PC-9 (cell line): ENCODE measurements around the gene RGS9. TPM values are rescaled to one million over a fixed set of nuclear protein-coding genes. Genes with fewer than 3 reads are reported as not detected.

ENCODE experiments used
- BruUV-seq: library from RNA; stranded (reverse); fragments of 400-500 nt; replicated peaks from 2 replicates; lab custom pipeline; 2021; lab: Mats Ljungman, UMichigan
- CTCF ChIA-PET: fragments of 300-600 bp; sonication (Branson Sonifier 250); formaldehyde crosslinking; loops from one replicate; lab custom pipeline; 2022; ENCODE audit warnings: antibody characterized with exemption; lab: Charles Lee
- POLR2A ChIA-PET: fragments of 300-600 bp; sonication (Branson Sonifier 250); formaldehyde crosslinking; loops from one replicate; lab custom pipeline; 2022; ENCODE audit warnings: antibody characterized with exemption; ENCODE audit not compliant: unreplicated experiment; lab: Charles Lee
- DNase-seq, 2 experiments: peaks; one replicate each; pipeline versions ENCODE4 v3.0.0 to v3.0.0-alpha.2; 2015 to 2022; ENCODE audit warnings: mixed read lengths in 1 of 2
- H2AFZ ChIP-seq: fragments of 200-600 bp; sonication (generic); 2 replicates; pipeline ENCODE4 v1.8.1; 2017; ENCODE audit warnings: antibody characterized with exemption
- H3F3A ChIP-seq: fragments of 200-600 bp; sonication (generic); 2 replicates; pipeline ENCODE4 v1.8.1; 2017; ENCODE audit warnings: antibody characterized with exemption, mild to moderate bottlenecking, low read depth; ENCODE audit not compliant: insufficient read depth
- H3K27ac ChIP-seq: fragments of 200-600 bp; sonication (generic); 2 replicates; pipeline ENCODE4 v1.6.1; 2016; ENCODE audit warnings: mixed run types
- H3K27me3 ChIP-seq: fragments of 200-600 bp; sonication (generic); 2 replicates; pipeline ENCODE4 v1.6.1; 2016; ENCODE audit warnings: low read depth, mixed run types; ENCODE audit not compliant: insufficient read depth
- H3K36me3 ChIP-seq: fragments of 200-600 bp; sonication (generic); 2 replicates; pipeline ENCODE4 v1.6.1; 2016; ENCODE audit warnings: low read depth, mixed run types
- H3K4me1 ChIP-seq: fragments of 200-600 bp; sonication (generic); replicated peaks from 2 replicates; pipeline ENCODE4 v1.6.1; 2016; ENCODE audit warnings: mixed run types; ENCODE audit not compliant: insufficient read depth
- H3K4me2 ChIP-seq: fragments of 200-600 bp; sonication (generic); 2 replicates; pipeline ENCODE4 v1.6.1; 2017; ENCODE audit warnings: mixed run types
- H3K4me3 ChIP-seq: fragments of 200-600 bp; sonication (generic); 2 replicates; pipeline ENCODE4 v1.6.1; 2016; ENCODE audit warnings: mixed run types
- H3K79me2 ChIP-seq: fragments of 200-600 bp; sonication (generic); 2 replicates; pipeline ENCODE4 v1.6.1; 2017; ENCODE audit warnings: low read depth, mixed run types
- H3K9me2 ChIP-seq: fragments of 200-600 bp; sonication (generic); 2 replicates; pipeline ENCODE4 v1.8.1; 2017; ENCODE audit warnings: mild to moderate bottlenecking; ENCODE audit not compliant: insufficient read depth
- H3K9me3 ChIP-seq: fragments of 200-600 bp; sonication (generic); 2 replicates; pipeline ENCODE4 v1.8.1; 2016; ENCODE audit warnings: low read depth; ENCODE audit not compliant: insufficient read depth
- H4K20me1 ChIP-seq: fragments of 200-600 bp; sonication (generic); 2 replicates; pipeline ENCODE4 v1.8.1; 2017; ENCODE audit not compliant: insufficient read depth
- EZH2 ChIP-seq: fragments of 200-600 bp; sonication (generic); IDR thresholded peaks from 2 replicates; pipeline ENCODE4 v1.8.0; 2017; ENCODE audit warnings: antibody characterized with exemption, low read depth
- intact Hi-C: fragments of 100-400 bp; cut with micrococcal nuclease; formaldehyde crosslinking; loops from one replicate; pipeline ENCODE4 v1.10.0; 2022; ENCODE audit not compliant: unreplicated experiment
- total RNA-seq: library from RNA; stranded (reverse); gene quantifications from 2 replicates; pipeline ENCODE4 v1.2.3, GENCODE V29; 2021
- TF ChIP-seq, protein P1 (sequence below): fragments of 200-600 bp; sonication (generic); conservative IDR thresholded peaks from 2 replicates; pipeline ENCODE4 v1.6.1; 2017; ENCODE audit warnings: mixed run types, antibody characterized with exemption, mild to moderate bottlenecking, moderate library complexity

RGS9 gene
- total RNA-seq, 1 experiment from 2014 or later = 6.1 TPM

DNA sequence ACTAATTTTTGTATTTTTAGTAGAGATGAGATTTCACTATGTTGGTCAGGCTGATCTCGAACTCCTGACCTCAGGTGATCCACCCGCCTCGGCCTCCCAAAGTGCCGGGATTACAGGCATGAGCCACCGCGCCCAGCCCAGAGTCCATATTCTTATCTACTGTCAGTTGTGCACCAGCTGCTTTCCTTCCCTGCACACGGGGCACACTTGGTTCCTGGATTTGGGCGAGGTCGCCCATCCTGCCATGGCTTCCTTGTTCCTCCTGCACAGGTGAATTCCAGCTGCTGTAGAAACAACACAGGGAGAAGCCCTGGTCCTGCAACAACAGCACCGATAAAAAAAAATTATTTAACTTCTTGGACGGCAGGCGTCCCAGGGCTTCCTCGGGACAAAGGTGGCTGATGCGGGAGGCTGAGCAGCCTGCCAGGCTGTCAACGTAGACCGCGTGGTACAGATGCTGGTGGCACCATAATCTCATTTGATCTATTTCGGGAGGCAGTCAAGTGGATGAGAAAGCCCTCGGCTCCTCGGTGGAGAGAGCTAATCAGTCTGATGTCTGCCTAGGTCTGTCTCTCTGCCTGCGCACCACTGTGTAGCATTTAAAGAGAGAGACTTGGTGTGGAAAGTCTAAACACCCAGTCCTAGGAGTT, 19.1 kb downstream of the RGS9 start:
- Histone ChIP-seq H3K4me2 (no peak overlapping the region), H2AFZ (no peak overlapping the region), H3F3A (no peaks in the 10 kb centered on the region), H3K4me3 (no peak overlapping the region), H3K27ac (no peak overlapping the region), H3K9me3 (no peaks in the 10 kb centered on the region), H3K36me3 (no peaks in the 10 kb centered on the region), H3K79me2 (no peaks in the 10 kb centered on the region), H4K20me1 (no peaks in the 10 kb centered on the region), H3K27me3 (no peaks in the 10 kb centered on the region; the same call in 1 of the 2 replicates), H3K9me2 (no peaks in the 10 kb centered on the region), H3K4me1 (no peaks in the 10 kb centered on the region)
- TF ChIP-seq, protein P1, sequence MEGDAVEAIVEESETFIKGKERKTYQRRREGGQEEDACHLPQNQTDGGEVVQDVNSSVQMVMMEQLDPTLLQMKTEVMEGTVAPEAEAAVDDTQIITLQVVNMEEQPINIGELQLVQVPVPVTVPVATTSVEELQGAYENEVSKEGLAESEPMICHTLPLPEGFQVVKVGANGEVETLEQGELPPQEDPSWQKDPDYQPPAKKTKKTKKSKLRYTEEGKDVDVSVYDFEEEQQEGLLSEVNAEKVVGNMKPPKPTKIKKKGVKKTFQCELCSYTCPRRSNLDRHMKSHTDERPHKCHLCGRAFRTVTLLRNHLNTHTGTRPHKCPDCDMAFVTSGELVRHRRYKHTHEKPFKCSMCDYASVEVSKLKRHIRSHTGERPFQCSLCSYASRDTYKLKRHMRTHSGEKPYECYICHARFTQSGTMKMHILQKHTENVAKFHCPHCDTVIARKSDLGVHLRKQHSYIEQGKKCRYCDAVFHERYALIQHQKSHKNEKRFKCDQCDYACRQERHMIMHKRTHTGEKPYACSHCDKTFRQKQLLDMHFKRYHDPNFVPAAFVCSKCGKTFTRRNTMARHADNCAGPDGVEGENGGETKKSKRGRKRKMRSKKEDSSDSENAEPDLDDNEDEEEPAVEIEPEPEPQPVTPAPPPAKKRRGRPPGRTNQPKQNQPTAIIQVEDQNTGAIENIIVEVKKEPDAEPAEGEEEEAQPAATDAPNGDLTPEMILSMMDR = no peak
- no peak for TF ChIP-seq EZH2
- CTCF ChIA-PET = no interaction called here
- DNase-seq = no peak
- POLR2A ChIA-PET = no interaction called here
- BruUV-seq = no TSS peak
- intact Hi-C loops = no loop called here

DNA sequence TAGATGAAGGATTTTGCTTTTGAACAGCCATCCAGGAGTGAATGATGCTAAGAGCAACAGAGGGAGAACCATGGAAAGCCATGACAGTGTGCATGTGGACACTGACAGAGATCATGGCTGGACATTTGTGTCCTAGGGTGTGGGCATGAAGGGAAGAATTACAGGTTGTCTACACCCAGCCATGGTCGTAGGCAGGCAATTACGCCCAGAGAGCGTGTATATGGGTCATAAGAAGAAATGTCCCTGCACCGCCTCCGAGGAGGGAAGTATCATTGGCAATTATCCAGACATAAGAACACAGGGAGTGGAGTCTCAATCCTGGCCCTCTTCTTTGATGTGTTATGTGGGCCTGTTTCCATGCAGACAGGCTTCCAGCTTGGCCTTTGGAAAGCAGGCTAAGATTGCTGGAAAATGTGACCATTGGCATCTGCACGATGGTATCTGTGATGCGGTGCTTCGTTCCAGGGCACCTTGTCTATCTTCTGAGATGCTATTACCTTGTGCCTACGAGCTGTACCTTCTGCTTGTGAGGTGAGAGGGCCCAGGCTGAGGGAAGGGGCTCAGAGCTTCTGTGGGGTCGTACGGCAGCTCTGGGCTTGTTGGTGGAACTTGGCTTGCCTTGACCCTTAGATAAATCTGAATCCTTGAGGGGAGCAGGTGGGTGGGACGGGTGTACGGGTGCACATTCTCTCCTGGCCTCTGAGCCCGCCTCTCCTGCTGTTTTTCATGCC, 19.8 kb downstream of the RGS9 start:
- H3K79me2 ChIP-seq = no peaks in the 10 kb centered on the region
- DNase-seq = no peak
- H3F3A ChIP-seq = no peaks in the 10 kb centered on the region
- H3K36me3 ChIP-seq = no peaks in the 10 kb centered on the region
- H3K27me3 ChIP-seq = no peaks in the 10 kb centered on the region; the same call in 1 of the 2 replicates
- no peaks in the 10 kb centered on the region for H3K9me3 ChIP-seq
- no peak overlapping the region for H3K4me2 ChIP-seq
- H3K4me1 ChIP-seq = no peaks in the 10 kb centered on the region
- POLR2A ChIA-PET = no interaction called here
- intact Hi-C loops = no loop called here
- H3K4me3 ChIP-seq = no peak overlapping the region
- TF ChIP-seq, protein P1 = no peak
- TF ChIP-seq EZH2 = no peak
- no peak overlapping the region for H3K27ac ChIP-seq
- no peaks in the 10 kb centered on the region for H3K9me2 ChIP-seq
- no peak overlapping the region for H2AFZ ChIP-seq
- no TSS peak for BruUV-seq
- H4K20me1 ChIP-seq = no peaks in the 10 kb centered on the region
- CTCF ChIA-PET = no interaction called here

- Histone ChIP-seq H3K27ac (no peak overlapping the region), H3K27me3 (no peaks in the 10 kb centered on the region; the same call in 1 of the 2 replicates), H4K20me1 (no peaks in the 10 kb centered on the region), H3K9me3 (no peaks in the 10 kb centered on the region), H3K4me2 (no peak overlapping the region), H3K4me1 (no peaks in the 10 kb centered on the region), H3K4me3 (no peak overlapping the region), H2AFZ (no peak overlapping the region), H3F3A (no peaks in the 10 kb centered on the region), H3K36me3 (no peaks in the 10 kb centered on the region), H3K9me2 (no peaks in the 10 kb centered on the region), H3K79me2 (no peaks in the 10 kb centered on the region)
- intact Hi-C loops = no loop called here
- BruUV-seq = no TSS peak
- TF ChIP-seq, protein P1 = no peak
- no peak for TF ChIP-seq EZH2
- CTCF ChIA-PET = no interaction called here
- POLR2A ChIA-PET = no interaction called here
- no peak for DNase-seq
Observed at GRCh38 chr17:65158041-65158440, 20.9 kb downstream of the RGS9 start.
